Mesodermal cell (in vitro differentiated cells): ENCODE measurements around the gene GPSM1.
"Not testable (repeated sequence)": the region's sequence is repeated elsewhere in the genome, so short reads cannot be mapped to it uniquely, and the experiment has no call there.

Experiments used
- H3K27ac ChIP-seq: 2 replicates; pipeline ENCODE4 v1.7.0; 2013; ENCODE audit warnings: mild to moderate bottlenecking, low read depth, low read length, moderate library complexity; ENCODE audit not compliant: severe bottlenecking
- H3K36me3 ChIP-seq: 2 replicates; pipeline ENCODE4 v1.7.1; 2013; ENCODE audit warnings: mild to moderate bottlenecking, low read length, moderate library complexity; ENCODE audit not compliant: control insufficient read depth, insufficient read depth
- H3K4me1 ChIP-seq: one replicate; pipeline ENCODE4 v1.7.1; 2013; ENCODE audit warnings: mild to moderate bottlenecking, low read length; ENCODE audit not compliant: insufficient read depth, control insufficient read depth, poor library complexity, severe bottlenecking
- H3K4me3 ChIP-seq: 2 replicates; pipeline ENCODE4 v1.7.0; 2013; ENCODE audit warnings: low read length, control low read depth, mild to moderate bottlenecking; ENCODE audit not compliant: insufficient read depth, poor library complexity, severe bottlenecking; ENCODE audit errors: extremely low read depth
- H3K9me3 ChIP-seq: 2 replicates; pipeline ENCODE4 v1.7.1; 2013; ENCODE audit warnings: mild to moderate bottlenecking, low read length, moderate library complexity; ENCODE audit not compliant: control insufficient read depth
- WGBS, 2 experiments: methylation state at CpG; one replicate each; pipeline ENCODE4 v1.1.5; 2013; ENCODE audit warnings: missing lambda C conversion rate in 2 of 2; ENCODE audit not compliant: insufficient coverage in 2 of 2; 5-methylcytosine and 5-hydroxymethylcytosine counted together

Gene GPSM1

DNA sequence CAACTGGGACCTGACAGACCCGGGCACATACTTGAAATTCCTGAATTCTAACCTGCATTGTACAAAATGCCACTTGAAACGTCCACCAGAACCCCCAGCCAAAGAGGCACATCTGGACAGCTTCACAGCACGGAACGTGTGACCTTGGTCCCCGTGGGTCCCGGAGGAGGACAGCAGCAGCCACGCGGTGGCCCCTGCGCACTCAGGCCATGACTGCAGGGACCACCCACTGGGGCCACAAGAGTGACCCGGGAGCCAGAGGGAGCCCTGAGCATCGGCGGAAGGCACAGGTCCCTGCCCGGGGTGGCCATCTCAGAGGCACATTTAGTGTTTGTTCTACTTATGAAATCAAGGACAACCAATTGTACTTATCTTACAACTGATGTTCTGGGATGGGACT lies 74.7 kb downstream of the GPSM1 start:
- Histone ChIP-seq H3K36me3 (peaks cover 62% of the 10 kb centered on the region), H3K27ac (no peak overlapping the region)

DNA sequence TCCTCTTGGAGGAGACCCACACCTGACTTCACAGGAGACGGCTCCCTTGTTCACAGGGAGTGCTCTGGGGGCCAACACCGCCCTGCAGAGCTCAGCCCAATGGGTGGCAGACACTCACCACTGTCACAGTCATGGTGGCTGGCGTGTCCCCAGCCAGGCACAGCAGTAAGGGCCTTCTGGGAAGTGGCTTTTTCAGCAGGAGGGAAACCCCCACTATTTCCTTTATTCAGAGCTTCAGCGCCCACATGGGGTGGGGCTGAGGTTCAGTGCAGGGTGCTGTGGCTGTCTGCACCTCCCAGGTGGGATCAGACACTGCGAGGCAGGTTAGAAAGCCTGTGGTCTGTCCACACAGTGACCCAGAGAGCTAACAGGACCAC lies 76.2 kb downstream of the GPSM1 start:
- no peak overlapping the region for H3K4me3 ChIP-seq
- peaks cover 5% of the 10 kb centered on the region for H3K4me1 ChIP-seq
- no peaks in the 10 kb centered on the region for H3K9me3 ChIP-seq
- H3K27ac ChIP-seq, result no peak overlapping the region
- WGBS, 2 experiments, result 93 to 98% methylated on average over 3 to 4 of the region's 5 CpGs
- peaks cover 56% of the 10 kb centered on the region for H3K36me3 ChIP-seq

More for the DNA sequence above, 74.7 kb downstream of the GPSM1 start:
- Histone ChIP-seq H3K4me3 (no peak overlapping the region), H3K4me1 (peaks cover 9% of the 10 kb centered on the region), H3K9me3 (no peaks in the 10 kb centered on the region)
- WGBS, 2 experiments, result 88 to 91% methylated on average over 12 of the region's 13 CpGs

DNA sequence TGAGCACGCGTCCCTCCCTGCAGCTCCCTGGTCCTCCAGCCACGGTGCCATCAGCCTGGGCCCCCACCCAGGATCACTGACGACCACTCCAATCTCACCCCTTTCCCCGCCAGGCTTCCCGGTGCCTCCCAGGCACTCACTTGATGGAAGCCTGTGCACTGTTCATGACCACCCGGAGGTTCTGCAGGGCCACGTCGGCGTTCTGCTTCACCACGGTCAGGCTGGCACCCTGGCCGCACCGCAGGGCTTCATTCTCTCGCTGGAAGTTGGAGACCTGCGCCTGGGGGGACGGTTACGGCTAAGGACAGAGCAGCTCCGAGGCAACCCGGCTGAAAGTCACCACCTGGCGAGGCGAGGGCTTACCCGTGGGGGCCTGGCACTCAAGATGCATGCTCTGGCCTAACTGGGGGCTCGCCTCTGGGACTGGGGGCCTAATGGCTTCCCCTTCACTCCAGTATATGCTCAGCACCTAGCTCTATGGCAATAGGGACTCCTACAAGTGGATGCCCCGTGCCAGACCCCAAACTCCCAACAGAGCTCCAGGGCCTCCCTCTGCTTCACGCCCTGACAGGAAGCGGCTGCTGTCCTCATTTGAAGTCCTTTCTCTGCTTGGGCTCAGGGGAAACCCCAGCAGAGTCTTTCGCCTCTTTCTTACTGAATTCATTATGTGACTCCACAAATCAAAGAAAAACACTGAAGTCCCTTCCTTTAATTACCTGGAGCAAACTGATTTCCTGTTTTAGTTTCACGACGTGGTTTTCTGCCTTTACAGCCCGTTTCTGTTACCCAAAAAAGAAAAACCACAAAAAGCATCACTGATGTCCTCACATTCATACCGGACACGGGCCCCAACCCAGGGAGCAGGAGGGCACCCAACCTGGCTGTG lies 76.8 kb downstream of the GPSM1 start:
- WGBS, 2 experiments, result 96 to 97% methylated on average over 20 to 32 of the region's 32 CpGs
- H3K4me3 ChIP-seq, result no peak overlapping the region
- H3K27ac ChIP-seq, result no peak overlapping the region
- no peaks in the 10 kb centered on the region for H3K9me3 ChIP-seq
- H3K4me1 ChIP-seq, result no peaks in the 10 kb centered on the region
- H3K36me3 ChIP-seq, result peaks cover 59% of the 10 kb centered on the region

DNA sequence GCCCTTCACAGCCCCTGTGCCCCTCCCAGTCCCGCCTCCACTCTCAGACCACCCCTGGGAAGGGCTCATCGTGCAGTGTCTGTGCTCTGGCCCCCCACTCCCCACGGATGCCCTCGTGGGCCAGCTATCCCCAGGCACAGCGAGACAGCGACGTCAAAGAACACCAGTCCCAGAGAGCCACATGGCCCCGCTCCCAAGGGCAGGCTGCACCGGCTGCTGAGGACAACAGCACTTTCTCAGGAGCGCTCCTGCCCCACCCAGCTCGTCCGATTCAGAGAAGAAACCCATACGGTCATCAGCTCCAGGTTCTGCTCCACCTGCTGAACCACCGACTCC lies 77.4 kb downstream of the GPSM1 start:
- H3K4me1 ChIP-seq, result peaks cover 4% of the 10 kb centered on the region
- H3K4me3 ChIP-seq, result no peak overlapping the region
- no peaks in the 10 kb centered on the region for H3K9me3 ChIP-seq
- H3K36me3 ChIP-seq, result peaks cover 59% of the 10 kb centered on the region
- H3K27ac ChIP-seq, result no peak overlapping the region
- 95% methylated on average over 13 of the region's 14 CpGs for WGBS, 2 experiments

DNA sequence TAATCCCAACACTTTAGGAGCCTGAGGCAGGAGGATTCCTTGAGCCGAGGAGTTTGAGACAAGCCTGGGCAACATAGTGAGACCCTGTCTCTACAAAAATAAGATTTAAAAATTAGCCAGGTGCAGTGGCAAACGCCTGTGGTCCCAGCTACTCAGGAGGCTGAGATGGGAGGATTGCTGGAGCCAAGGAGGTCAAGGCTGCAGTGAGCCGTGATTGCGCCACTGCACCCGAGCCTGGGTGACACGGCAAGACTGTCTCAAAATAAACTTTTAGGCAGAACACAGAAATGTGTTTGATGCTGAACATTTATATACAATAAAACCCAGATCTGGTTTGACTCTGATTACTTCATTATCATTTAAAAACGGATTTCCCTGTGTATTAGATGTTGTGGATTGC lies 78.1 kb downstream of the GPSM1 start:
- H3K4me1 ChIP-seq, result peaks cover 4% of the 10 kb centered on the region
- H3K4me3 ChIP-seq, result no peak overlapping the region
- H3K27ac ChIP-seq, result no peak overlapping the region
- H3K9me3 ChIP-seq, result no peaks in the 10 kb centered on the region
- 94 to 95% methylated on average over 5 of the region's 7 CpGs for WGBS, 2 experiments
- peaks cover 59% of the 10 kb centered on the region for H3K36me3 ChIP-seq

DNA sequence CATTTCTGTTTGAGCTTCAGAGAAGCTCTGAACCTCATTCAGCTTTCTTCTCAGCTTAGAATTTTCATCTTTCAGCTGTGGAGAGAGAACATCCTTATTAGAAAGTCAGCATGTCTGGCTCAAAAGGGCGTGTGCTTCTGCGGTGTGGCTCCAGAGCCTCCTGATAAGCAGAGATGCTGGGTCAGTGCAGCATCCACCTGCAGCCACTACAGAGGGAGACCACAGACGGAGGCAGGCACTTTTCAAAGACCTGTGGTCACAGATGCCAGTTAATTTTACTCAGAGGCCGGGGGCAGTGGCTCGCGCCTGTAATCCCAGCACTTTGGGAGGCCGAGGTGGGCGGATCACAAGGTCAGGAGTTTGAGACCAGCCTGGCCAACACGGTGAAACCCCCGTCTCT lies 78.6 kb downstream of the GPSM1 start:
- not testable (repeated sequence) for H3K4me1 ChIP-seq, H3K9me3 ChIP-seq, H3K27ac ChIP-seq, H3K4me3 ChIP-seq
- H3K36me3 ChIP-seq, result peaks cover 59% of the 10 kb centered on the region
- 87 to 95% methylated on average over 8 to 10 of the region's 10 CpGs for WGBS, 2 experiments

DNA sequence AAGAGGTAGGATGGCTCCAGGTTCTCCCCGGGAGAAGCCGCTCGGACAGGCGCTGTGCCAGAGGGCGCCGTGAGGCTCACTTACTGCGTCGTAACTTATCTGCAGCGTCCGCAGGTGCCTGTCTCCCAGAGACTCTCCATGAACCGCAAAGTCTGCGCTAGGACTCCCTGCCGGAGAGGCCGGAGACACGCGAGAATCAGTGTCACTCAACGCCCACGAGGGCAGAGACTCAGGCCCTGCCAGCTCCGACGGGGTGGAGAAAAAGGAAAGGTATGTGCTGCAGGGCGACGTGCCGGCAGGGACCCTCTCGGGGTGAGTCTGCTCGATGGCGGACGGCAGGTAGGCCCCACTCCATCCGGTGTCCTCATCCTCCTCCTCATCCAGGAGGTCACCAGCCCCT lies 79.7 kb downstream of the GPSM1 start:
- H3K36me3 ChIP-seq, result peaks cover 59% of the 10 kb centered on the region
- H3K9me3 ChIP-seq, H3K4me3 ChIP-seq, H3K27ac ChIP-seq: not testable (repeated sequence)
- 93 to 98% methylated on average over 21 to 24 of the region's 28 CpGs for WGBS, 2 experiments
- H3K4me1 ChIP-seq, result peaks cover 13% of the 10 kb centered on the region

DNA sequence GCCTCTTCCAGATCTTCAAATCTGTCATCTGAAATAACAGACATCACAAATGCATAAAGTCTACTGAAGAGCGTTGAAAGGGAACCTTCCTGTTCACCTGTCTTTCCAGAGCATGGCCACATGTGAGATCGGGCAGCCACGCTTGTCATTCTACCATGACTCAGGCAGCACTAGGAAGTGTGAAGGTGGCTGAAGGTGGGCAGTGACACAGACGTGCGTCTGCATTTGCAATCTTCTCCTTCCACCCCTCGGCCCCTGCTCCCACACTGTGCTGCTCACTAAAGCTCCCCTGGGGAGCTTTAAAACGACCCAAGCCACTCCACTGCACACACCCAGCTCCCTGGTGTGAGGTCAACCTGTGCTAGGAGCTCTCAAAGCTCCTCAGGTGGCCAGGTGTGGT lies 80.6 kb downstream of the GPSM1 start:
- peaks cover 13% of the 10 kb centered on the region for H3K4me1 ChIP-seq
- H3K27ac ChIP-seq, result no peak overlapping the region
- WGBS, 2 experiments, result 83 to 88% methylated on average over 5 to 7 of the region's 7 CpGs
- H3K9me3 ChIP-seq, result no peaks in the 10 kb centered on the region
- H3K4me3 ChIP-seq, result no peak overlapping the region
- peaks cover 60% of the 10 kb centered on the region for H3K36me3 ChIP-seq
